ENCODE measurements around the gene C4orf50. TPM values are rescaled to one million over a fixed set of nuclear protein-coding genes. Genes with fewer than 3 reads are reported as not detected.

C4orf50 gene
- total and polyA plus RNA-seq, 7 donors = under 0.01 to 0.83 (median 0.43) TPM; not detected in 1

DNA sequence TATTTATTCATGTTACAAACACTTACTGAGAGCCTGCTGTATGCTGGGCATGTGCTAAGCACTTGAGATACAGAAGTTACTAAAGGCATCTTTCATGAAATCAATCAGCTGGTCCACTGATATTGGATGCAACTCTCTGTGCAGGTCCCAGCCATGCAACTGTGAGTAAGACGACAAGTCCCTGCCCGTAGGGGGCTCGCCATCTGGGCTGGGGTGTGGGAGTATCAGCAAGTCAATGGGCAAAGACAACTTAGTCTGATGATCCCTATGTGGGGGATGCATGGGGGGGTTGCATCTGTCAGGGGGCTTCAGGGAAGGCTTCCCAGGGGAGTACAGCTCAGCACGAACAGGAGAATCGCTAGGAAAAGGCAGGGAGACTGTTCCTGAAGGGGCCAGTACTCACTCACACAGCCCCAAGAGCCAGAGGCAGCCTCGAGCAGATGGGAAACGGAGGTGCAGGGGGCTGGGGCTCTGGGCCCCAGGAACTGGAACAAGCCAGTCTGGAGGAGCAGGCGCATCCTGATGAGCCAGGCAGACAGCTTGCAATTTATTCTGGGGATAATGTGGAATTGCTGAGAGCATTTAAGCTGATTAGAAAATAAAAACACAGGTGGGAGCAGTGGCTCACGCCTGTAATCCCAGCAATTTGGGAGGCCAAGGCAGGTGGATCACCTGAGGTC, 165.6 kb downstream of the C4orf50 start:
- Histone ChIP-seq H3K27me3 (peaks cover 0 to 10% (median 3%) of the 10 kb centered on the region in 3 donors), H3K4me3 (no peak overlapping the region), H3K27ac (no peak overlapping the region), H3K9me3 (no peaks in the 10 kb centered on the region), H3K4me1 (no peaks in the 10 kb centered on the region), H3K36me3 (no peaks in the 10 kb centered on the region)
- intact Hi-C loops (cut with DNase I) = no loop called here
- TF ChIP-seq POLR2AphosphoS5 (IDR thresholded peaks at IDR 0.05) (no peak), POLR2A (IDR thresholded peaks at IDR 0.05) (no peak), EP300 (IDR thresholded peaks at IDR 0.05) (no peak), CTCF (IDR thresholded peaks at IDR 0.05) (no peak)
- no peak for DNase-seq
- 66 to 83% methylated on average over 9 of the region's 9 CpGs for WGBS, 2 donors

- H3K27me3 ChIP-seq = peaks cover 0 to 10% (median 3%) of the 10 kb centered on the region in 3 donors
- no peaks in the 10 kb centered on the region for H3K9me3 ChIP-seq
- H3K4me1 ChIP-seq = no peaks in the 10 kb centered on the region
- TF ChIP-seq EP300 (IDR thresholded peaks at IDR 0.05) = no peak
- TF ChIP-seq POLR2AphosphoS5 (IDR thresholded peaks at IDR 0.05) = no peak
- no peak for TF ChIP-seq CTCF (IDR thresholded peaks at IDR 0.05)
- no peak for TF ChIP-seq POLR2A (IDR thresholded peaks at IDR 0.05)
- H3K36me3 ChIP-seq = no peaks in the 10 kb centered on the region
- no peak overlapping the region for H3K4me3 ChIP-seq
- whole genome bisulfite sequencing, 2 donors = 58 to 75% methylated on average over 4 of the region's 4 CpGs
- DNase-seq = no peak
- intact Hi-C loops (cut with DNase I) = no loop called here
- no peak overlapping the region for H3K27ac ChIP-seq
Measured at GRCh38 chr4:5851637-5852301, 166.5 kb downstream of the C4orf50 start.

Small RNA genes within 50 kb of the gene (small RNA-seq; reads per million reads assigned to genes)
- gene MIR378D1 = 0 reads per million in 3 donors

Other genes with a start within 250 kb of the C4orf50 start
- 1 to 10 TPM; 3.5 to 6.4 (median 4.7) TPM for gene CRMP1, start 125.3 kb downstream of the C4orf50 start, total RNA-seq
- 1 to 10 TPM in 1 of 3 donors, under 1 TPM in 1, not detected in 1; under 0.01 to 4.1 TPM for gene CRMP1, start 125.3 kb downstream of the C4orf50 start, polyA plus RNA-seq
- 1 to 10 TPM in 3 of 4 donors, under 1 TPM in 1; 0.49 to 3.9 (median 1.8) TPM for gene JAKMIP1, start 182.1 kb upstream of the C4orf50 start, total RNA-seq
- 1 to 10 TPM in 1 of 3 donors, not detected in 2; 1.8 TPM for gene JAKMIP1, start 182.1 kb upstream of the C4orf50 start, polyA plus RNA-seq

Measured in sigmoid colon (tissue), 7 donors.